ENCODE results near the gene EMP1. TPM values are rescaled to one million over a fixed set of nuclear protein-coding genes. Genes with fewer than 3 reads are reported as not detected.

Gene EMP1
- total and polyA plus RNA-seq, 2 experiments from 2014 or later, result 0.07 to 0.39 TPM

GRCh38 chr12:13210236-13211190 is 14.0 kb downstream of the EMP1 start:
- Histone ChIP-seq H3K4me1 (ENCODE audit: insufficient read depth) (peaks cover 21% of the 10 kb centered on the region), H3K4me3 (no peak overlapping the region), H3K27ac (ENCODE audit: low read depth) (no peak overlapping the region), H3K79me2 (replicated peaks; ENCODE audit: insufficient read depth) (no peaks in the 10 kb centered on the region), H3K36me3 (ENCODE audit: insufficient read depth) (no peaks in the 10 kb centered on the region), H3K4me2 (no peak overlapping the region), H4K20me1 (replicated peaks; ENCODE audit: insufficient read depth) (no peaks in the 10 kb centered on the region), H3F3A (replicated peaks; ENCODE audit: low read depth) (no peaks in the 10 kb centered on the region), H3K9me2 (ENCODE audit: insufficient read depth) (no peaks in the 10 kb centered on the region), H3K27me3 (ENCODE audit: insufficient read depth) (no peaks in the 10 kb centered on the region), H2AFZ (no peak overlapping the region)
- no peak for ATAC-seq
- Mint-ChIP-seq H3K27me3 (ENCODE audit: insufficient read depth, low read depth, poor library complexity) (peaks cover 8% of the 10 kb centered on the region), H3K9me3 (no peaks in the 10 kb centered on the region), H3K4me3 (no peak overlapping the region), H3K36me3 (ENCODE audit: low read depth) (no peaks in the 10 kb centered on the region), H3K27ac (no peak overlapping the region), H3K4me1 (peaks cover 41% of the 10 kb centered on the region)
- DNase-seq (ENCODE audit: low spot score), result no peak
- TF ChIP-seq ZNF114 (CRISPR knock-in tag; IDR thresholded peaks at IDR 0.05) (no peak), STAT1 (IDR thresholded peaks at IDR 0.05; ENCODE audit: unreplicated experiment) (no peak), EZH2phosphoT487 (IDR thresholded peaks at IDR 0.05; ENCODE audit: unreplicated experiment) (no peak), ZNF462 (CRISPR knock-in tag; IDR thresholded peaks at IDR 0.05) (no peak), EZH2 (IDR thresholded peaks at IDR 0.05; ENCODE audit: low read depth, unreplicated experiment) (no peak), NANOG (IDR thresholded peaks at IDR 0.05; ENCODE audit: borderline replicate concordance) (no peak), CTCF (conservative IDR thresholded peaks at IDR 0.05; ENCODE audit: low read depth in 2 of 2) (no peak), ZNF331 (CRISPR knock-in tag; IDR thresholded peaks at IDR 0.05; ENCODE audit: low read depth) (no peak), JUNB (IDR thresholded peaks at IDR 0.05; ENCODE audit: unreplicated experiment) (no peak), ETS1 (IDR thresholded peaks at IDR 0.05) (no peak), POLR2AphosphoS5 (IDR thresholded peaks at IDR 0.05; ENCODE audit: low read depth) (no peak), CREB1 (CRISPR knock-in tag; IDR thresholded peaks at IDR 0.05; ENCODE audit: low read depth) (no peak)
- TF ChIP-seq, protein P1, sequence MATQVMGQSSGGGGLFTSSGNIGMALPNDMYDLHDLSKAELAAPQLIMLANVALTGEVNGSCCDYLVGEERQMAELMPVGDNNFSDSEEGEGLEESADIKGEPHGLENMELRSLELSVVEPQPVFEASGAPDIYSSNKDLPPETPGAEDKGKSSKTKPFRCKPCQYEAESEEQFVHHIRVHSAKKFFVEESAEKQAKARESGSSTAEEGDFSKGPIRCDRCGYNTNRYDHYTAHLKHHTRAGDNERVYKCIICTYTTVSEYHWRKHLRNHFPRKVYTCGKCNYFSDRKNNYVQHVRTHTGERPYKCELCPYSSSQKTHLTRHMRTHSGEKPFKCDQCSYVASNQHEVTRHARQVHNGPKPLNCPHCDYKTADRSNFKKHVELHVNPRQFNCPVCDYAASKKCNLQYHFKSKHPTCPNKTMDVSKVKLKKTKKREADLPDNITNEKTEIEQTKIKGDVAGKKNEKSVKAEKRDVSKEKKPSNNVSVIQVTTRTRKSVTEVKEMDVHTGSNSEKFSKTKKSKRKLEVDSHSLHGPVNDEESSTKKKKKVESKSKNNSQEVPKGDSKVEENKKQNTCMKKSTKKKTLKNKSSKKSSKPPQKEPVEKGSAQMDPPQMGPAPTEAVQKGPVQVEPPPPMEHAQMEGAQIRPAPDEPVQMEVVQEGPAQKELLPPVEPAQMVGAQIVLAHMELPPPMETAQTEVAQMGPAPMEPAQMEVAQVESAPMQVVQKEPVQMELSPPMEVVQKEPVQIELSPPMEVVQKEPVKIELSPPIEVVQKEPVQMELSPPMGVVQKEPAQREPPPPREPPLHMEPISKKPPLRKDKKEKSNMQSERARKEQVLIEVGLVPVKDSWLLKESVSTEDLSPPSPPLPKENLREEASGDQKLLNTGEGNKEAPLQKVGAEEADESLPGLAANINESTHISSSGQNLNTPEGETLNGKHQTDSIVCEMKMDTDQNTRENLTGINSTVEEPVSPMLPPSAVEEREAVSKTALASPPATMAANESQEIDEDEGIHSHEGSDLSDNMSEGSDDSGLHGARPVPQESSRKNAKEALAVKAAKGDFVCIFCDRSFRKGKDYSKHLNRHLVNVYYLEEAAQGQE (IDR thresholded peaks at IDR 0.05; ENCODE audit: unreplicated experiment), result no peak

All from GM23338 (cell line).